ENCODE results near the gene ADCY7. TPM values are rescaled to one million over a fixed set of nuclear protein-coding genes. Genes with fewer than 3 reads are reported as not detected.

ADCY7 gene
- total RNA-seq, 1 experiment from 2014 or later, result 34.2 TPM

GRCh38 chr16:50304467-50305440, 38.4 kb downstream of the ADCY7 start:
- no TSS peak for BruUV-seq (replicated peaks)
- H3K79me2 ChIP-seq (ENCODE audit: insufficient read depth, low read length), result no peaks in the 10 kb centered on the region

GRCh38 chr16:50305441-50306061, 39.2 kb downstream of the ADCY7 start:
- Histone ChIP-seq H3K9me2 (ENCODE audit: insufficient read depth) (no peaks in the 10 kb centered on the region), H3K9me3 (ENCODE audit: control insufficient read depth in 1 of 2, insufficient read depth in 1 of 2, low read depth in 1 of 2, low read length in 2 of 2) (no peaks in the 10 kb centered on the region), H3K4me3 (replicated peaks in 1 of 2; ENCODE audit: low read depth in 1 of 2, low read length in 2 of 2) (no peak overlapping the region), H2AFZ (ENCODE audit: low read depth, low read length, poor library complexity, severe bottlenecking) (no peak overlapping the region), H3K4me2 (ENCODE audit: low read length) (no peak overlapping the region), H3K27ac (ENCODE audit: low read depth, low read length) (no peak overlapping the region), H4K20me1 (ENCODE audit: insufficient read depth) (no peaks in the 10 kb centered on the region), H3K27me3 (ENCODE audit: insufficient read depth, low read length) (no peaks in the 10 kb centered on the region), H3K79me2 (ENCODE audit: insufficient read depth, low read length) (no peaks in the 10 kb centered on the region), H3K4me1 (ENCODE audit: control insufficient read depth in 1 of 2, insufficient read depth in 2 of 2, low read length in 2 of 2) (peaks cover 0 to 13% of the 10 kb centered on the region in 2 experiments; a peak in 2 of 4 replicates), H3K36me3 (ENCODE audit: control insufficient read depth in 1 of 2, insufficient read depth in 2 of 2, low read length in 2 of 2) (no peaks in the 10 kb centered on the region), H3K9ac (ENCODE audit: low read length) (no peak overlapping the region)
- TF ChIP-seq CTCF (IDR thresholded peaks at IDR 0.05 in 2 of 3, conservative IDR thresholded peaks at IDR 0.05 in 1 of 3; ENCODE audit: borderline replicate concordance in 1 of 3, insufficient read depth in 1 of 3, low read depth in 2 of 3, low read length in 2 of 3), result no peak
- no peak for TF ChIP-seq EZH2 (IDR thresholded peaks at IDR 0.05)
- no peak for TF ChIP-seq ATF3 (IDR thresholded peaks at IDR 0.05)
- no peak for TF ChIP-seq SP1 (IDR thresholded peaks at IDR 0.05; ENCODE audit: low read depth)
- no peak for TF ChIP-seq RAD21 (IDR thresholded peaks at IDR 0.05; ENCODE audit: low read depth)
- no peak for TF ChIP-seq SIN3A (IDR thresholded peaks at IDR 0.05; ENCODE audit: low read depth)
- no peak for TF ChIP-seq SRF (IDR thresholded peaks at IDR 0.05; ENCODE audit: low read depth)
- no peak for TF ChIP-seq JUND (IDR thresholded peaks at IDR 0.05)
- TF ChIP-seq EGR1 (IDR thresholded peaks at IDR 0.05; ENCODE audit: low read depth), result no peak
- TF ChIP-seq POLR2A (IDR thresholded peaks at IDR 0.05; ENCODE audit: borderline replicate concordance, extremely low read depth, insufficient read depth, insufficient read length), result no peak
- TF ChIP-seq, protein P1, sequence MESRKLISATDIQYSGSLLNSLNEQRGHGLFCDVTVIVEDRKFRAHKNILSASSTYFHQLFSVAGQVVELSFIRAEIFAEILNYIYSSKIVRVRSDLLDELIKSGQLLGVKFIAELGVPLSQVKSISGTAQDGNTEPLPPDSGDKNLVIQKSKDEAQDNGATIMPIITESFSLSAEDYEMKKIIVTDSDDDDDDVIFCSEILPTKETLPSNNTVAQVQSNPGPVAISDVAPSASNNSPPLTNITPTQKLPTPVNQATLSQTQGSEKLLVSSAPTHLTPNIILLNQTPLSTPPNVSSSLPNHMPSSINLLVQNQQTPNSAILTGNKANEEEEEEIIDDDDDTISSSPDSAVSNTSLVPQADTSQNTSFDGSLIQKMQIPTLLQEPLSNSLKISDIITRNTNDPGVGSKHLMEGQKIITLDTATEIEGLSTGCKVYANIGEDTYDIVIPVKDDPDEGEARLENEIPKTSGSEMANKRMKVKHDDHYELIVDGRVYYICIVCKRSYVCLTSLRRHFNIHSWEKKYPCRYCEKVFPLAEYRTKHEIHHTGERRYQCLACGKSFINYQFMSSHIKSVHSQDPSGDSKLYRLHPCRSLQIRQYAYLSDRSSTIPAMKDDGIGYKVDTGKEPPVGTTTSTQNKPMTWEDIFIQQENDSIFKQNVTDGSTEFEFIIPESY (IDR thresholded peaks at IDR 0.05; ENCODE audit: extremely low read depth, insufficient replicate concordance, low read length), result no peak
- TF ChIP-seq ZNF274 (IDR thresholded peaks at IDR 0.05; ENCODE audit: low read depth, low read length), result no peak
- no peak for TF ChIP-seq EZH2phosphoT487 (IDR thresholded peaks at IDR 0.05; ENCODE audit: borderline replicate concordance)
- TF ChIP-seq ZFX (IDR thresholded peaks at IDR 0.05), result no peak
- no peak for TF ChIP-seq ELF1 (IDR thresholded peaks at IDR 0.05; ENCODE audit: borderline replicate concordance, low read depth)
- no TSS peak for BruUV-seq (replicated peaks)
- ATAC-seq (no peak), DNase-seq (ENCODE audit: low read depth, low spot score) (no peak)
- RAD21 ChIA-PET (ENCODE audit: low non-redundant PET in 1 of 2, low total read pairs in 2 of 2, uncharacterized antibody in 2 of 2, unreplicated experiment in 2 of 2), result no interaction called here
- POLR2A ChIA-PET, result no interaction called here
- intact Hi-C loops (cut with micrococcal nuclease), result no loop called here
- CTCF ChIA-PET, result no interaction called here

More at GRCh38 chr16:50304467-50305440, 38.4 kb downstream of the ADCY7 start:
- Histone ChIP-seq H3K9me3 (ENCODE audit: control insufficient read depth in 1 of 2, insufficient read depth in 1 of 2, low read depth in 1 of 2, low read length in 2 of 2) (no peaks in the 10 kb centered on the region), H3K9ac (ENCODE audit: low read length) (no peak overlapping the region), H4K20me1 (ENCODE audit: insufficient read depth) (no peaks in the 10 kb centered on the region), H3K9me2 (ENCODE audit: insufficient read depth) (no peaks in the 10 kb centered on the region), H3K27ac (ENCODE audit: low read depth, low read length) (no peak overlapping the region), H3K4me2 (ENCODE audit: low read length) (no peak overlapping the region), H3K27me3 (ENCODE audit: insufficient read depth, low read length) (no peaks in the 10 kb centered on the region), H3K4me1 (ENCODE audit: control insufficient read depth in 1 of 2, insufficient read depth in 2 of 2, low read length in 2 of 2) (peaks cover 0 to 13% of the 10 kb centered on the region in 2 experiments; a peak in 2 of 4 replicates), H3K4me3 (replicated peaks in 1 of 2; ENCODE audit: low read depth in 1 of 2, low read length in 2 of 2) (no peak overlapping the region), H3K36me3 (ENCODE audit: control insufficient read depth in 1 of 2, insufficient read depth in 2 of 2, low read length in 2 of 2) (no peaks in the 10 kb centered on the region), H2AFZ (ENCODE audit: low read depth, low read length, poor library complexity, severe bottlenecking) (no peak overlapping the region)
- TF ChIP-seq POLR2AphosphoS5 (IDR thresholded peaks at IDR 0.05; ENCODE audit: low read depth, low read length) (no peak), SP1 (IDR thresholded peaks at IDR 0.05; ENCODE audit: low read depth) (no peak), EZH2phosphoT487 (IDR thresholded peaks at IDR 0.05; ENCODE audit: borderline replicate concordance) (no peak)
- DNase-seq (ENCODE audit: low read depth, low spot score), result no peak
- RAD21 ChIA-PET (ENCODE audit: low non-redundant PET in 1 of 2, low total read pairs in 2 of 2, uncharacterized antibody in 2 of 2, unreplicated experiment in 2 of 2), result no interaction called here
- CTCF ChIA-PET, result no interaction called here
- intact Hi-C loops (cut with micrococcal nuclease), result no loop called here
- POLR2A ChIA-PET, result no interaction called here
- no peak for ATAC-seq
